ACC112 (cell line): ENCODE measurements around the gene UBXN4.
"Not testable (repeated sequence)": the region's sequence is repeated elsewhere in the genome, so short reads cannot be mapped to it uniquely, and the experiment has no call there.

ENCODE experiments used
- H2AFZ ChIP-seq: fragments of 200-600 bp; sonication (generic); one replicate; pipeline ENCODE4 v1.6.0; 2017; ENCODE audit warnings: antibody characterized with exemption, low read length; ENCODE audit not compliant: unreplicated experiment
- H3K27ac ChIP-seq: fragments of 200-600 bp; sonication (generic); 2 replicates; pipeline ENCODE4 v1.5.1; 2014; ENCODE audit warnings: low read depth, mild to moderate bottlenecking, antibody characterized with exemption, low read length, moderate library complexity
- H3K27me3 ChIP-seq: fragments of 200-600 bp; sonication (generic); 2 replicates; pipeline ENCODE4 v1.6.1; 2014; ENCODE audit warnings: mild to moderate bottlenecking, antibody characterized with exemption, low read length, moderate library complexity, mixed read lengths; ENCODE audit not compliant: insufficient read depth
- H3K36me3 ChIP-seq: fragments of 200-600 bp; sonication (generic); 2 replicates; pipeline ENCODE4 v1.6.1; 2016; ENCODE audit warnings: mild to moderate bottlenecking, antibody characterized with exemption, low read length, moderate library complexity, mixed read lengths; ENCODE audit not compliant: insufficient read depth
- H3K4me1 ChIP-seq: fragments of 200-600 bp; sonication (generic); one replicate; pipeline ENCODE4 v1.6.1; 2016; ENCODE audit warnings: low read length, mixed read lengths; ENCODE audit not compliant: insufficient read depth, unreplicated experiment, control insufficient read depth
- H3K4me3 ChIP-seq: fragments of 200-600 bp; sonication (generic); 2 replicates; pipeline ENCODE4 v1.5.1; 2014; ENCODE audit warnings: mild to moderate bottlenecking, low read depth, low read length
- H3K79me2 ChIP-seq: fragments of 200-600 bp; sonication (generic); one replicate; pipeline ENCODE4 v1.6.0; 2016; ENCODE audit warnings: low read length; ENCODE audit not compliant: control insufficient read depth, unreplicated experiment, insufficient read depth

The UBXN4 gene

GRCh38 chr2:135790423-135790822 lies 48.8 kb downstream of the UBXN4 start:
- Histone ChIP-seq H3K27ac (no peak overlapping the region), H3K36me3 (peaks cover 14% of the 10 kb centered on the region), H3K79me2 (no peaks in the 10 kb centered on the region), H3K4me1 (peaks cover 13% of the 10 kb centered on the region), H3K27me3 (no peaks in the 10 kb centered on the region), H2AFZ (no peak overlapping the region), H3K4me3 (no peak overlapping the region)

GRCh38 chr2:135791418-135792190 lies 49.9 kb downstream of the UBXN4 start:
- Histone ChIP-seq H3K79me2 (no peaks in the 10 kb centered on the region), H3K27me3 (no peaks in the 10 kb centered on the region), H3K27ac (no peak overlapping the region), H3K4me1 (peaks cover 13% of the 10 kb centered on the region), H2AFZ (no peak overlapping the region), H3K4me3 (no peak overlapping the region), H3K36me3 (peaks cover 7% of the 10 kb centered on the region; the same call in 1 of the 2 replicates)

GRCh38 chr2:135792401-135793150 lies 50.9 kb downstream of the UBXN4 start:
- H3K79me2 ChIP-seq: no peaks in the 10 kb centered on the region
- no peak overlapping the region for H3K27ac ChIP-seq
- H3K27me3 ChIP-seq: no peaks in the 10 kb centered on the region
- peaks cover 7% of the 10 kb centered on the region; the same call in 1 of the 2 replicates for H3K36me3 ChIP-seq
- H3K4me1 ChIP-seq: peaks cover 4% of the 10 kb centered on the region
- H3K4me3 ChIP-seq: no peak overlapping the region
- H2AFZ ChIP-seq: no peak overlapping the region

- not testable (repeated sequence) for H3K4me1 ChIP-seq, H3K79me2 ChIP-seq, H2AFZ ChIP-seq, H3K27ac ChIP-seq, H3K4me3 ChIP-seq, H3K27me3 ChIP-seq, H3K36me3 ChIP-seq
These were observed 54.0 kb downstream of the UBXN4 start for GRCh38 chr2:135795641-135796040.

- Histone ChIP-seq H2AFZ (no peak overlapping the region), H3K79me2 (no peaks in the 10 kb centered on the region), H3K36me3 (no peaks in the 10 kb centered on the region), H3K4me3 (no peak overlapping the region), H3K4me1 (peaks cover 1% of the 10 kb centered on the region), H3K27me3 (no peaks in the 10 kb centered on the region), H3K27ac (no peak overlapping the region)
These were observed 55.0 kb downstream of the UBXN4 start for GRCh38 chr2:135796606-135797005.

- Histone ChIP-seq H2AFZ (no peak overlapping the region), H3K4me3 (no peak overlapping the region), H3K36me3 (no peaks in the 10 kb centered on the region), H3K79me2 (no peaks in the 10 kb centered on the region), H3K27ac (no peak overlapping the region), H3K27me3 (no peaks in the 10 kb centered on the region), H3K4me1 (no peaks in the 10 kb centered on the region)
These were observed 56.0 kb downstream of the UBXN4 start for GRCh38 chr2:135797497-135798274.

GRCh38 chr2:135798275-135798705 lies 56.6 kb downstream of the UBXN4 start:
- no peaks in the 10 kb centered on the region for H3K36me3 ChIP-seq
- H3K27ac ChIP-seq: no peak overlapping the region
- no peaks in the 10 kb centered on the region for H3K79me2 ChIP-seq
- no peaks in the 10 kb centered on the region for H3K4me1 ChIP-seq
- H3K27me3 ChIP-seq: no peaks in the 10 kb centered on the region
- H3K4me3 ChIP-seq: no peak overlapping the region
- H2AFZ ChIP-seq: no peak overlapping the region

- Histone ChIP-seq H3K79me2 (no peaks in the 10 kb centered on the region), H3K4me3 (no peak overlapping the region), H2AFZ (no peak overlapping the region), H3K27me3 (no peaks in the 10 kb centered on the region), H3K36me3 (no peaks in the 10 kb centered on the region), H3K27ac (no peak overlapping the region), H3K4me1 (no peaks in the 10 kb centered on the region)
These were observed 57.1 kb downstream of the UBXN4 start for GRCh38 chr2:135798762-135799161.

- Histone ChIP-seq H3K27me3 (no peaks in the 10 kb centered on the region), H3K27ac (no peak overlapping the region), H3K4me3 (no peak overlapping the region), H3K4me1 (no peaks in the 10 kb centered on the region), H3K36me3 (no peaks in the 10 kb centered on the region), H3K79me2 (no peaks in the 10 kb centered on the region), H2AFZ (no peak overlapping the region)
These were observed 58.1 kb downstream of the UBXN4 start for GRCh38 chr2:135799738-135800137.

- Histone ChIP-seq H3K27ac (no peak overlapping the region), H3K36me3 (no peaks in the 10 kb centered on the region), H2AFZ (no peak overlapping the region), H3K4me3 (no peak overlapping the region), H3K79me2 (no peaks in the 10 kb centered on the region), H3K4me1 (no peaks in the 10 kb centered on the region), H3K27me3 (no peaks in the 10 kb centered on the region)
These were observed 59.1 kb downstream of the UBXN4 start for GRCh38 chr2:135800513-135801460.
